AG10803 (cell line): ENCODE measurements around the gene STK4.
A peak's percentile ranks its signal among the peaks of the same experiment; 100 is the strongest.

ENCODE experiments used
- DNase-seq: peaks from one replicate; pipeline ENCODE4 v3.0.0; 2010; ENCODE audit warnings: low read depth
- H3K4me3 ChIP-seq: 2 replicates; pipeline ENCODE4 v1.5.1; 2011; ENCODE audit warnings: mild to moderate bottlenecking, low read length, control low read depth
- CTCF ChIP-seq: conservative IDR thresholded peaks from 2 replicates; pipeline ENCODE4 v1.5.1; 2011; ENCODE audit warnings: mild to moderate bottlenecking, low read length, control low read depth, inconsistent platforms

Gene STK4

GRCh38 chr20:45044601-45045000 lies 78.3 kb downstream of the STK4 start:
- DNase-seq, result no peak
- no peak for TF ChIP-seq CTCF
- H3K4me3 ChIP-seq, result no peak overlapping the region

- H3K4me3 ChIP-seq, result no peak overlapping the region
- DNase-seq, result no peak
- TF ChIP-seq CTCF, result no peak
These were observed 81.3 kb downstream of the STK4 start for GRCh38 chr20:45047581-45048119.

- DNase-seq, result no peak
- no peak overlapping the region for H3K4me3 ChIP-seq
- TF ChIP-seq CTCF, result no peak
These were observed 83.1 kb downstream of the STK4 start for GRCh38 chr20:45049438-45049837.

GRCh38 chr20:45049904-45050471 lies 83.7 kb downstream of the STK4 start:
- no peak for DNase-seq
- no peak overlapping the region for H3K4me3 ChIP-seq
- TF ChIP-seq CTCF, result no peak

- DNase-seq, result no peak
- no peak overlapping the region for H3K4me3 ChIP-seq
- no peak for TF ChIP-seq CTCF
These were observed 85.1 kb downstream of the STK4 start for GRCh38 chr20:45051204-45052060.

GRCh38 chr20:45052698-45053429 lies 86.6 kb downstream of the STK4 start:
- no peak overlapping the region for H3K4me3 ChIP-seq
- peak; percentile 94 for DNase-seq
- TF ChIP-seq CTCF, result no peak
